IMR-90 (cell line): ENCODE results near the gene CRABP1. TPM values are rescaled to one million over a fixed set of nuclear protein-coding genes. Genes with fewer than 3 reads are reported as not detected.

Experiments
- ATAC-seq: fragments of 200-7000 bp; cut with Tn5 transposase; 2 replicates; pipeline ENCODE4 v1.9.1; 2020; ENCODE audit warnings: low read depth, mild to moderate bottlenecking, moderate library complexity
- BruUV-seq: library from RNA; stranded (reverse); fragments of 400-500 nt; replicated peaks from 2 replicates; lab custom pipeline; 2021; lab: Mats Ljungman, UMichigan
- CTCF ChIA-PET: fragments of 300-600 bp; formaldehyde crosslinking; extraction: SDS; loops from one replicate; lab custom pipeline; 2021; ENCODE audit warnings: antibody characterized with exemption; lab: Yijun Ruan, JAX
- POLR2A ChIA-PET: fragments of 300-600 bp; sonication (Branson Sonifier 250); formaldehyde crosslinking; loops from one replicate; lab custom pipeline; 2022; ENCODE audit warnings: antibody characterized with exemption; ENCODE audit not compliant: unreplicated experiment; lab: Charles Lee
- DNase-seq: peaks from one replicate; pipeline ENCODE4 v3.0.0; 2013
- H2AFZ ChIP-seq: replicated peaks from 2 replicates; pipeline ENCODE3; 2013; ENCODE audit warnings: low read length, mild to moderate bottlenecking; ENCODE audit not compliant: poor library complexity
- H2AK5ac ChIP-seq: 2 replicates; pipeline ENCODE4 v1.6.1; 2013; ENCODE audit warnings: low read depth, low read length, inconsistent platforms
- H2AK9ac ChIP-seq: replicated peaks from 2 replicates; pipeline ENCODE3; 2013; ENCODE audit warnings: mild to moderate bottlenecking, low read depth, low read length, moderate library complexity; ENCODE audit not compliant: poor library complexity
- H2BK120ac ChIP-seq: 2 replicates; pipeline ENCODE4 v1.6.1; 2013; ENCODE audit warnings: low read depth, low read length, inconsistent platforms
- H2BK15ac ChIP-seq: 3 replicates; pipeline ENCODE4 v1.6.1; 2013; ENCODE audit warnings: low read depth, low read length, inconsistent platforms
- H2BK20ac ChIP-seq: 2 replicates; pipeline ENCODE4 v1.6.1; 2013; ENCODE audit warnings: low read depth, mild to moderate bottlenecking, inconsistent platforms, low read length, moderate library complexity
- H2BK5ac ChIP-seq: 2 replicates; pipeline ENCODE4 v1.6.1; 2013; ENCODE audit warnings: mild to moderate bottlenecking, low read depth, low read length, inconsistent platforms; ENCODE audit not compliant: poor library complexity, severe bottlenecking
- H3K14ac ChIP-seq: replicated peaks from 2 replicates; pipeline ENCODE4 v1.6.1; 2013; ENCODE audit warnings: low read depth, low read length, inconsistent platforms
- H3K18ac ChIP-seq: 2 replicates; pipeline ENCODE4 v1.6.1; 2013; ENCODE audit warnings: low read depth, low read length, control low read depth
- H3K23ac ChIP-seq: 2 replicates; pipeline ENCODE4 v1.6.1; 2013; ENCODE audit warnings: low read depth, low read length, inconsistent platforms
- H3K27ac ChIP-seq: 2 replicates; pipeline ENCODE4 v1.5.1; 2013; ENCODE audit warnings: mild to moderate bottlenecking, control low read depth, low read length; ENCODE audit not compliant: insufficient read depth
- H3K27me3 ChIP-seq: 2 replicates; pipeline ENCODE4 v1.6.1; 2013; ENCODE audit warnings: low read length; ENCODE audit not compliant: control insufficient read depth, insufficient read depth
- H3K36me3 ChIP-seq: 2 replicates; pipeline ENCODE4 v1.6.1; 2013; ENCODE audit warnings: low read length, mixed read lengths; ENCODE audit not compliant: control insufficient read depth, insufficient read depth
- H3K4ac ChIP-seq: 2 replicates; pipeline ENCODE4 v1.6.1; 2013; ENCODE audit warnings: low read depth, low read length, inconsistent platforms
- H3K4me1 ChIP-seq: 2 replicates; pipeline ENCODE4 v1.6.1; 2013; ENCODE audit warnings: low read length, mixed read lengths; ENCODE audit not compliant: control insufficient read depth, insufficient read depth
- H3K4me2 ChIP-seq: 2 replicates; pipeline ENCODE4 v1.6.1; 2013; ENCODE audit warnings: low read depth, mild to moderate bottlenecking, control low read depth, low read length, moderate library complexity
- H3K4me3 ChIP-seq: 2 replicates; pipeline ENCODE4 v1.5.1; 2013; ENCODE audit warnings: low read depth, mild to moderate bottlenecking, control low read depth, low read length, moderate library complexity; ENCODE audit not compliant: insufficient read depth
- H3K56ac ChIP-seq: 2 replicates; pipeline ENCODE4 v1.6.1; 2013; ENCODE audit warnings: low read length, inconsistent platforms; ENCODE audit not compliant: insufficient read depth; ENCODE audit errors: extremely low read depth
- H3K79me1 ChIP-seq, 2 experiments: 2 replicates each; pipeline ENCODE4 v1.6.1; 2013; ENCODE audit warnings: low read length in 2 of 2, inconsistent platforms in 1 of 2, low read depth in 1 of 2
- H3K9ac ChIP-seq: 2 replicates; pipeline ENCODE4 v1.6.1; 2013; ENCODE audit warnings: low read depth, low read length, control low read depth
- H3K9me1 ChIP-seq: 2 replicates; pipeline ENCODE4 v1.6.1; 2013; ENCODE audit warnings: low read length, inconsistent platforms; ENCODE audit not compliant: insufficient read depth
- H3K9me3 ChIP-seq: 2 replicates; pipeline ENCODE4 v1.6.1; 2013; ENCODE audit warnings: low read length; ENCODE audit not compliant: control insufficient read depth, insufficient read depth
- H4K20me1 ChIP-seq: 2 replicates; pipeline ENCODE4 v1.6.1; 2013; ENCODE audit warnings: low read length, inconsistent platforms; ENCODE audit not compliant: insufficient read depth
- H4K5ac ChIP-seq: 2 replicates; pipeline ENCODE4 v1.6.1; 2013; ENCODE audit warnings: mild to moderate bottlenecking, low read depth, low read length, control low read depth
- H4K8ac ChIP-seq, 2 experiments: 2 replicates each; pipeline ENCODE4 v1.6.1; 2013; ENCODE audit warnings: low read depth in 2 of 2, low read length in 2 of 2, control low read depth in 1 of 2, inconsistent platforms in 1 of 2
- H4K91ac ChIP-seq: 2 replicates; pipeline ENCODE4 v1.6.1; 2013; ENCODE audit warnings: low read depth, low read length, inconsistent platforms; ENCODE audit not compliant: insufficient read depth
- CHD1 ChIP-seq: IDR thresholded peaks from 2 replicates; pipeline ENCODE4 v1.6.1; 2012; ENCODE audit warnings: low read depth, low read length, improper control_type of control experiment
- FOS ChIP-seq: fragments of 150-350 bp; IDR thresholded peaks from 2 replicates; pipeline ENCODE4 v1.6.1; 2016; ENCODE audit warnings: low read depth, low read length
- MAFK ChIP-seq: IDR thresholded peaks from 2 replicates; pipeline ENCODE4 v1.6.1; 2012; ENCODE audit warnings: low read depth, low read length, improper control_type of control experiment
- MAZ ChIP-seq: IDR thresholded peaks from 2 replicates; pipeline ENCODE4 v1.6.1; 2012; ENCODE audit warnings: low read depth, mild to moderate bottlenecking, low read length, improper control_type of control experiment, moderate library complexity, borderline replicate concordance
- RAD21 ChIP-seq: IDR thresholded peaks from 2 replicates; pipeline ENCODE4 v1.6.1; 2012; ENCODE audit warnings: low read length, improper control_type of control experiment
- RFX5 ChIP-seq: IDR thresholded peaks from 2 replicates; pipeline ENCODE4 v1.8.0; 2012; ENCODE audit warnings: low read depth, mild to moderate bottlenecking, low read length, moderate library complexity
- SMC3 ChIP-seq: fragments of 150-350 bp; IDR thresholded peaks from 2 replicates; pipeline ENCODE4 v1.6.1; 2016; ENCODE audit warnings: low read depth, mild to moderate bottlenecking, antibody characterized with exemption, low read length, moderate library complexity
- USF2 ChIP-seq: fragments of 150-350 bp; IDR thresholded peaks from 2 replicates; pipeline ENCODE4 v1.6.1; 2017; ENCODE audit warnings: mild to moderate bottlenecking, antibody characterized with exemption, low read length, low read depth
- WGBS, 2 experiments: methylation state at CpG; one replicate each; pipeline versions ENCODE4 v1.1.5 to v1.1.7; 2013; ENCODE audit warnings: missing lambda C conversion rate in 2 of 2; ENCODE audit not compliant: insufficient read length in 1 of 2; ENCODE audit errors: extremely low coverage in 2 of 2; 5-methylcytosine and 5-hydroxymethylcytosine counted together
- dilution Hi-C: fragments of 300-500 bp; cut with HindIII; formaldehyde crosslinking; loops from one replicate; pipeline ENCODE4 v1.14.3; 2018; ENCODE audit warnings: low sequenced_read_pairs; ENCODE audit not compliant: unreplicated experiment
- in situ Hi-C: fragments of 300-500 bp; cut with MboI; formaldehyde crosslinking; loops from 3 replicates; pipeline ENCODE4 v1.14.3; 2019; ENCODE audit warnings: low sequenced_read_pairs, inconsistent platforms, mixed read lengths
- intact Hi-C: fragments of 100-400 bp; cut with micrococcal nuclease; formaldehyde crosslinking; loops from 2 replicates; pipeline ENCODE4 v1.10.0; 2022
- polyA plus RNA-seq, 3 experiments: library from polyadenylated mRNA; depleted of rRNA; stranded (reverse); fragments of >200 nt; gene quantifications; 2 replicates each; pipeline ENCODE4 v1.2.3, GENCODE V29; 2012; ENCODE audit warnings: low replicate concordance in 1 of 3
- total RNA-seq: library from RNA; depleted of rRNA; stranded (reverse); fragments of >200 nt; gene quantifications from 2 replicates; pipeline ENCODE4 v1.2.3, GENCODE V29; 2012

Gene CRABP1
- total and polyA plus RNA-seq, 2 of the 4 experiments (the other 2 are of a cell fraction), result not detected

DNA sequence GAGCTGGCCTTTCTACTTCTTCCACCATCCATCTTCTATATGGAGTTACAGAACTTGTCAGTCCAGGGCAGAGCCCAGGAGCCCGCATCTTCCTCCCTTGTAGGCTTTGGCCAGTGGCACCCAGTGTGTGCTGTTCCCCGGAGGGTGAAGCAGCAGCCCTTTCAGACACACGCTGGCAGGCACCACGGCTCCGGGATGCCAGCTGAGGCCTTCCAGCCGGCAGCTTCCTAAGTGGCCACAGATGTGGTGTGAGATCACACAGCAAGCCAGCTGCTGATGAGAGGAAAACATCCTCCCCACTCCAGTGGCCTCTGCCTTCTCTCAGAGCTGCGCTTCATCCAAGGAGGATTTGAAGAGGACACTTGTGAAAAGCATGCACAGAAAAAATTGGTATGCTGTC is 24.1 kb downstream of the CRABP1 start:
- Histone ChIP-seq H3K18ac (no peak overlapping the region), H4K5ac (no peak overlapping the region), H3K4me3 (no peak overlapping the region), H2BK5ac (no peak overlapping the region), H3K36me3 (no peaks in the 10 kb centered on the region), H3K79me1 (no peaks in the 10 kb centered on the region), H4K91ac (no peak overlapping the region), H3K56ac (no peak overlapping the region), H3K9me3 (no peaks in the 10 kb centered on the region), H2AK5ac (no peak overlapping the region), H3K4me2 (no peak overlapping the region), H2BK20ac (no peak overlapping the region), H2BK15ac (no peak overlapping the region), H4K20me1 (no peaks in the 10 kb centered on the region), H2AFZ (no peak overlapping the region), H3K4me1 (no peaks in the 10 kb centered on the region), H3K14ac (no peak overlapping the region), H3K9me1 (no peaks in the 10 kb centered on the region), H3K23ac (no peak overlapping the region), H3K27me3 (peaks cover 47% of the 10 kb centered on the region), H3K4ac (no peak overlapping the region), H2BK120ac (no peak overlapping the region), H4K8ac (no peak overlapping the region), H3K9ac (no peak overlapping the region), H2AK9ac (no peak overlapping the region), H3K27ac (no peak overlapping the region)
- in situ Hi-C loops (no loop called here), intact Hi-C loops (no loop called here), dilution Hi-C loops (no loop called here)
- no peak for DNase-seq
- no CpG with 5 or more reads among the region's 7 CpGs for WGBS, 2 experiments
- CTCF ChIA-PET, result no interaction called here
- POLR2A ChIA-PET, result no interaction called here
- no peak for TF ChIP-seq USF2
- no peak for TF ChIP-seq RFX5
- no peak for TF ChIP-seq MAZ
- no peak for TF ChIP-seq CHD1
- TF ChIP-seq RAD21, result no peak
- TF ChIP-seq MAFK, result no peak
- no peak for TF ChIP-seq FOS
- TF ChIP-seq SMC3, result no peak
- ATAC-seq, result no peak
- no TSS peak for BruUV-seq
